Measurements from ENCODE around the gene DEPP1. TPM values are rescaled to one million over a fixed set of nuclear protein-coding genes. Genes with fewer than 3 reads are reported as not detected.

DEPP1 gene
- total and polyA plus RNA-seq, 2 of the 4 experiments (the other 2 are of a cell fraction), result 13.6 to 30.0 TPM

GRCh38 chr10:44962870-44963738 lies 15.5 kb downstream of the DEPP1 start (continued):
- TF ChIP-seq RAD21 (IDR thresholded peaks at IDR 0.05; ENCODE audit: low read length), result no peak
- no peak for TF ChIP-seq CHD1 (IDR thresholded peaks at IDR 0.05; ENCODE audit: low read depth, low read length)

DNA sequence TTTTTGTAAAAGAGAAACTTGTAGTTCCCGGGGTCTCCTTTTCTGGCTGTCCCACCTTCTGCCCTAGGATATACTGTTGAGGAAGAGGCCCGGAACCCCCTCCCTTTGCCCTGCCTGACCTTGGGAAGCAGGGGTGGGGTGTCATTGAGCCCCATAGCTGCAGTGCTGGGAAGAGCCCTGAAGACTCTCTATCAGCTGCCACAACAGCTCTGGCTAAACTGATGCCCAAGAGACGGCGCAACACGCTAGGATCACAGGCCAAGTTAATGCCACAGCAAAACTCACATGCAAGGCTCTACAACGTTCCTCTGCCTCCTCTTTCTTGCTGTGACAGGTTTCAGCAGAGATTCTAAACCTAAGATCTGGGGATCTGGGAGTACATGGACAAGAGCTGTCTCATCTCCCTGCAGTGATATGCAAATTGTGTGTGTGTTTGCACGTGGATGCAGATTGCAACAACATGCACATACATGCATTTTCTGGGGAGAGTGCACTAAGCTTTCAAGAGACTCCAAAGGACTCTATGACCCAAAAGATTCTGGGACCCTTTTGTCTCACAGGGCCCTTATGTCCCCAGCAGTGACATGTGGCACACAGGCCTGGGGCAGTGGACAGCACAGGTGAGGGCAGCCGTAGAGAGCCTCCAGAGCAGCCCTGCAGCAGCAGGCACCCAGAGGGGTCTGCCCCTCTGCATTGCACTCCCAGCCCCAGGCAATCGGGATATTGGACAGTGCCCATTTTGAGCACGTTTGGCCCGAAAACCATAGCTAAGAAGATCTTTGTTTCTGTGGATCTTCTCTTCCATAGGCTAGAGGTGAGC lies 16.5 kb downstream of the DEPP1 start:
- Histone ChIP-seq H3K4ac (ENCODE audit: low read depth, low read length) (no peak overlapping the region), H3K9me3 (ENCODE audit: control insufficient read depth, insufficient read depth, low read length) (no peaks in the 10 kb centered on the region), H3K23ac (ENCODE audit: low read depth, low read length) (no peak overlapping the region), H2BK5ac (ENCODE audit: low read depth, low read length, poor library complexity, severe bottlenecking) (no peak overlapping the region), H3K4me2 (ENCODE audit: low read depth, low read length) (no peak overlapping the region), H4K91ac (ENCODE audit: insufficient read depth, low read depth, low read length) (no peak overlapping the region), H3K9me1 (ENCODE audit: insufficient read depth, low read length) (peaks cover 11% of the 10 kb centered on the region), H4K8ac (ENCODE audit: low read depth in 2 of 2, low read length in 2 of 2) (no peak overlapping the region), H4K20me1 (ENCODE audit: insufficient read depth, low read length) (no peaks in the 10 kb centered on the region), H3K18ac (ENCODE audit: low read depth, low read length) (no peak overlapping the region), H3K27me3 (ENCODE audit: control insufficient read depth, insufficient read depth, low read length) (no peaks in the 10 kb centered on the region), H2AFZ (replicated peaks; ENCODE audit: low read length, poor library complexity) (no peak overlapping the region), H2BK120ac (ENCODE audit: low read depth, low read length) (no peak overlapping the region), H3K14ac (replicated peaks; ENCODE audit: low read depth, low read length) (no peak overlapping the region), H3K56ac (ENCODE audit: extremely low read depth, insufficient read depth, low read length) (no peak overlapping the region), H3K27ac (ENCODE audit: insufficient read depth, low read length) (no peak overlapping the region), H3K9ac (ENCODE audit: low read depth, low read length) (no peak overlapping the region), H2AK9ac (replicated peaks; ENCODE audit: low read depth, low read length, poor library complexity) (no peak overlapping the region), H2BK20ac (ENCODE audit: low read depth, low read length) (no peak overlapping the region), H3K4me1 (ENCODE audit: control insufficient read depth, insufficient read depth, low read length) (peaks cover 31% of the 10 kb centered on the region), H2BK15ac (ENCODE audit: low read depth, low read length) (no peak overlapping the region), H3K79me1 (ENCODE audit: low read depth in 1 of 2, low read length in 2 of 2) (peaks cover 7 to 24% of the 10 kb centered on the region in 2 experiments; a peak in 3 of 4 replicates), H4K5ac (ENCODE audit: low read depth, low read length) (no peak overlapping the region), H3K36me3 (ENCODE audit: control insufficient read depth, insufficient read depth, low read length) (no peaks in the 10 kb centered on the region), H2AK5ac (ENCODE audit: low read depth, low read length) (no peak overlapping the region), H3K4me3 (ENCODE audit: insufficient read depth, low read depth, low read length) (no peak overlapping the region)
- in situ Hi-C loops (cut with MboI; ENCODE audit: low sequenced_read_pairs) (no loop called here), intact Hi-C loops (cut with micrococcal nuclease) (no loop called here), dilution Hi-C loops (cut with HindIII; ENCODE audit: low sequenced_read_pairs, unreplicated experiment) (no loop called here)
- ATAC-seq (ENCODE audit: low read depth), result no peak
- BruUV-seq (replicated peaks), result no TSS peak
- ChIA-PET CTCF (interaction anchor here (1.3 kb wide), 1 partner anchor 16 kb away, joined by 3 read pairs; the partner anchor contains the start of gene DEPP1), POLR2A (ENCODE audit: unreplicated experiment) (no interaction called here)
- DNase-seq, result no peak
- no CpG with 5 or more reads among the region's 11 CpGs for WGBS, 2 experiments (ENCODE audit: extremely low coverage in 2 of 2, insufficient read length in 1 of 2)
- no peak for TF ChIP-seq ELK1 (IDR thresholded peaks at IDR 0.05; ENCODE audit: borderline replicate concordance, low read depth, low read length)
- TF ChIP-seq MXI1 (IDR thresholded peaks at IDR 0.05; ENCODE audit: borderline replicate concordance, low read depth, low read length), result no peak
- TF ChIP-seq RFX5 (IDR thresholded peaks at IDR 0.05; ENCODE audit: low read depth, low read length), result no peak
- TF ChIP-seq, protein P1, sequence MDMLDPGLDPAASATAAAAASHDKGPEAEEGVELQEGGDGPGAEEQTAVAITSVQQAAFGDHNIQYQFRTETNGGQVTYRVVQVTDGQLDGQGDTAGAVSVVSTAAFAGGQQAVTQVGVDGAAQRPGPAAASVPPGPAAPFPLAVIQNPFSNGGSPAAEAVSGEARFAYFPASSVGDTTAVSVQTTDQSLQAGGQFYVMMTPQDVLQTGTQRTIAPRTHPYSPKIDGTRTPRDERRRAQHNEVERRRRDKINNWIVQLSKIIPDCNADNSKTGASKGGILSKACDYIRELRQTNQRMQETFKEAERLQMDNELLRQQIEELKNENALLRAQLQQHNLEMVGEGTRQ (IDR thresholded peaks at IDR 0.05; ENCODE audit: low read depth, low read length), result no peak
- TF ChIP-seq CEBPB (IDR thresholded peaks at IDR 0.05; ENCODE audit: low read depth, low read length), result no peak
- TF ChIP-seq FOS (IDR thresholded peaks at IDR 0.05; ENCODE audit: low read depth, low read length), result no peak
- no peak for TF ChIP-seq BHLHE40 (IDR thresholded peaks at IDR 0.05; ENCODE audit: low read depth, low read length)
- TF ChIP-seq MAZ (IDR thresholded peaks at IDR 0.05; ENCODE audit: borderline replicate concordance, low read depth, low read length), result no peak
- no peak for TF ChIP-seq RAD21 (IDR thresholded peaks at IDR 0.05; ENCODE audit: low read length)
- no peak for TF ChIP-seq MAFK (IDR thresholded peaks at IDR 0.05; ENCODE audit: low read depth, low read length)
- TF ChIP-seq POLR2A (IDR thresholded peaks at IDR 0.05; ENCODE audit: low read depth, low read length), result no peak
- no peak for TF ChIP-seq CHD1 (IDR thresholded peaks at IDR 0.05; ENCODE audit: low read depth, low read length)
- no peak for TF ChIP-seq RCOR1 (IDR thresholded peaks at IDR 0.05; ENCODE audit: insufficient replicate concordance, low read length)

Data from IMR-90 (cell line).